Neural progenitor cell (in vitro differentiated cells): ENCODE measurements around the gene C2CD3. TPM values are rescaled to one million over a fixed set of nuclear protein-coding genes. Genes with fewer than 3 reads are reported as not detected.

Experiments used
- DNase-seq: peaks from one replicate; pipeline ENCODE4 v3.0.0-alpha.2; 2016; ENCODE audit warnings: low spot score
- H2AFZ ChIP-seq: fragments of 200-600 bp; sonication (generic); replicated peaks from 2 replicates; pipeline ENCODE4 v1.6.1; 2016; ENCODE audit warnings: antibody characterized with exemption
- H3F3A ChIP-seq: fragments of 200-600 bp; sonication (generic); 2 replicates; pipeline ENCODE4 v1.6.1; 2016; ENCODE audit warnings: antibody characterized with exemption, low read depth
- H3K27ac ChIP-seq: fragments of 200-600 bp; sonication (generic); 2 replicates; pipeline ENCODE4 v1.5.1; 2016; ENCODE audit warnings: mild to moderate bottlenecking
- H3K27me3 ChIP-seq: fragments of 200-600 bp; sonication (generic); 2 replicates; pipeline ENCODE4 v1.6.1; 2016; ENCODE audit warnings: mild to moderate bottlenecking, moderate library complexity
- H3K36me3 ChIP-seq: fragments of 200-600 bp; sonication (generic); 2 replicates; pipeline ENCODE4 v1.5.1; 2016
- H3K4me1 ChIP-seq: fragments of 200-600 bp; sonication (generic); 2 replicates; pipeline ENCODE4 v1.6.1; 2016; ENCODE audit warnings: mixed run types
- H3K4me2 ChIP-seq: fragments of 200-600 bp; sonication (generic); 2 replicates; pipeline ENCODE4 v1.6.1; 2016
- H3K4me3 ChIP-seq: fragments of 200-600 bp; sonication (generic); 2 replicates; pipeline ENCODE4 v1.5.1; 2016
- H3K79me2 ChIP-seq: fragments of 200-600 bp; sonication (generic); 2 replicates; pipeline ENCODE4 v1.6.1; 2016; ENCODE audit warnings: low read depth
- H3K9ac ChIP-seq: fragments of 200-600 bp; sonication (generic); 2 replicates; pipeline ENCODE4 v1.6.1; 2016
- H3K9me3 ChIP-seq: fragments of 200-600 bp; sonication (generic); 2 replicates; pipeline ENCODE4 v1.5.1; 2016; ENCODE audit warnings: low read depth
- H4K20me1 ChIP-seq: fragments of 200-600 bp; sonication (generic); 2 replicates; pipeline ENCODE4 v1.6.1; 2016; ENCODE audit warnings: low read depth
- H3K27ac Mint-ChIP-seq: 3 replicates; pipeline ENCODE4 v1.8.0; 2021; ENCODE audit warnings: mixed read lengths
- H3K27me3 Mint-ChIP-seq: 2 replicates; pipeline ENCODE4 v1.8.0; 2022; ENCODE audit warnings: low read depth, mild to moderate bottlenecking, inconsistent platforms, moderate library complexity, mixed read lengths; ENCODE audit not compliant: insufficient read depth
- H3K36me3 Mint-ChIP-seq: 3 replicates; pipeline ENCODE4 v1.8.0; 2021; ENCODE audit warnings: mixed read lengths
- H3K4me1 Mint-ChIP-seq: 3 replicates; pipeline ENCODE4 v1.8.0; 2021; ENCODE audit warnings: mixed read lengths
- H3K4me3 Mint-ChIP-seq: 3 replicates; pipeline ENCODE4 v1.8.0; 2021; ENCODE audit warnings: mild to moderate bottlenecking, moderate library complexity, mixed read lengths
- H3K9me3 Mint-ChIP-seq: 3 replicates; pipeline ENCODE4 v1.8.0; 2020; ENCODE audit warnings: mixed read lengths
- CTCF ChIP-seq: fragments of 200-600 bp; sonication (generic); IDR thresholded peaks from 2 replicates; pipeline ENCODE4 v1.5.1; 2017; ENCODE audit warnings: antibody characterized with exemption, mild to moderate bottlenecking
- EZH2 ChIP-seq: fragments of 200-600 bp; sonication (generic); IDR thresholded peaks from 2 replicates; pipeline ENCODE4 v1.6.1; 2017; ENCODE audit warnings: antibody characterized with exemption, mild to moderate bottlenecking, moderate library complexity
- EZH2phosphoT487 ChIP-seq: fragments of 200-600 bp; sonication (generic); IDR thresholded peaks from 2 replicates; pipeline ENCODE4 v1.6.1; 2017; ENCODE audit warnings: antibody characterized with exemption
- total RNA-seq: library from RNA; depleted of rRNA; stranded (reverse); fragments of >200 nt; gene quantifications from 2 replicates; pipeline ENCODE4 v1.2.3, GENCODE V29; 2015; ENCODE audit warnings: low replicate concordance

Gene C2CD3
- total RNA-seq, 1 donor from 2014 or later = 19.6 TPM

- H3K4me3 Mint-ChIP-seq = no peak overlapping the region
- H3K36me3 ChIP-seq = no peaks in the 10 kb centered on the region
- TF ChIP-seq EZH2 (no peak), EZH2phosphoT487 (no peak), CTCF (no peak)
- no peaks in the 10 kb centered on the region for H3K9me3 Mint-ChIP-seq
- H3K27me3 Mint-ChIP-seq = peaks cover 9% of the 10 kb centered on the region
- DNase-seq = no peak
- H2AFZ ChIP-seq = no peak overlapping the region
- H3K4me1 Mint-ChIP-seq = peaks cover 2% of the 10 kb centered on the region
- no peaks in the 10 kb centered on the region for H3K27me3 ChIP-seq
- no peaks in the 10 kb centered on the region for H4K20me1 ChIP-seq
- no peaks in the 10 kb centered on the region for H3K9me3 ChIP-seq
- no peak overlapping the region for H3K4me2 ChIP-seq
- H3F3A ChIP-seq = no peaks in the 10 kb centered on the region
- H3K9ac ChIP-seq = no peak overlapping the region
- H3K79me2 ChIP-seq = no peaks in the 10 kb centered on the region
- no peaks in the 10 kb centered on the region for H3K4me1 ChIP-seq
- no peak overlapping the region for H3K4me3 ChIP-seq
- no peak overlapping the region for H3K27ac ChIP-seq
- peaks cover 18% of the 10 kb centered on the region for H3K36me3 Mint-ChIP-seq
- H3K27ac Mint-ChIP-seq = peak overlapping the region; percentile 14
These were observed 159.3 kb downstream of the C2CD3 start for GRCh38 chr11:74011360-74012073.

GRCh38 chr11:74010306-74011300 is 160.2 kb downstream of the C2CD3 start:
- H3K4me3 ChIP-seq = no peak overlapping the region
- TF ChIP-seq EZH2 = no peak
- TF ChIP-seq EZH2phosphoT487 = no peak
- no peak for TF ChIP-seq CTCF
- no peaks in the 10 kb centered on the region for H3K4me1 ChIP-seq
- Mint-ChIP-seq H3K4me3 (no peak overlapping the region), H3K9me3 (no peaks in the 10 kb centered on the region), H3K4me1 (peaks cover 2% of the 10 kb centered on the region), H3K27me3 (peaks cover 5% of the 10 kb centered on the region), H3K36me3 (peaks cover 13% of the 10 kb centered on the region), H3K27ac (peak overlapping the region; percentile 25)
- no peaks in the 10 kb centered on the region for H3K9me3 ChIP-seq
- H3K9ac ChIP-seq = no peak overlapping the region
- no peaks in the 10 kb centered on the region for H3K36me3 ChIP-seq
- no peak overlapping the region for H3K4me2 ChIP-seq
- H3K27me3 ChIP-seq = no peaks in the 10 kb centered on the region
- no peaks in the 10 kb centered on the region for H4K20me1 ChIP-seq
- no peak for DNase-seq
- H3K27ac ChIP-seq = no peak overlapping the region
- H3K79me2 ChIP-seq = no peaks in the 10 kb centered on the region
- no peak overlapping the region for H2AFZ ChIP-seq
- no peaks in the 10 kb centered on the region for H3F3A ChIP-seq

DNA sequence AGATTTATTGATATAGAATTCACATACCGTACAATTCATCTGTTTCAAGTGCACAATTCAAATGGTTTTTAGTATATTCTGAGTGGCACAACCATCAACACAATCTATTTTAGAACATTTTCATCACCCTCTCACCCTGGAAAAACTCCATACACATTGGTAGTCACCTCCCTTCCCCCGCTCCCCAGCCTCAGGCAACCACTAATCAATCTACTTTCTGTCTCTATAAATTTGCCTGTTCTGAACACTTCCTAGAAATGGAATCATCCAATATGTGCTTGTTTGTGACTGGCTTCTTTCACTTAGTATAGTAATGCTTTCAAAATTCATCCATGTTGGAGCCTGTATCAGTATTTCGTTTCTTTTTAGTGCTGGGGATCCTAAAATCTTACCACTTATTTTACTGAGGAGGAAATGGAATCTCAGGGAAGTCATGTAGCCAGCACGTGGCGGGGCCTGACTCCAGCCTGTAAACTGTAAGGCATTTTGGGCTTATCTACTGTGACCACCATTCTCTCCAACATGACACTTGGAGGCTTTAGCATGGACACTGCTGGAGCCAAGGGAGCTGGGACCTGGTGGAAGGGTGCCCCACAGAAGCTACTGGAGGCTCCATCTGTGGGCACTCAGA is 161.0 kb downstream of the C2CD3 start:
- Mint-ChIP-seq H3K9me3 (no peaks in the 10 kb centered on the region), H3K36me3 (peaks cover 9% of the 10 kb centered on the region), H3K27ac (no peak overlapping the region), H3K4me3 (no peak overlapping the region), H3K4me1 (peaks cover 2% of the 10 kb centered on the region), H3K27me3 (peaks cover 4% of the 10 kb centered on the region)
- Histone ChIP-seq H3K4me2 (no peak overlapping the region), H3K9ac (no peak overlapping the region), H3K79me2 (no peaks in the 10 kb centered on the region), H3K4me1 (no peaks in the 10 kb centered on the region), H3K27me3 (no peaks in the 10 kb centered on the region), H3K4me3 (no peak overlapping the region), H3K27ac (no peak overlapping the region), H4K20me1 (no peaks in the 10 kb centered on the region), H3K9me3 (no peaks in the 10 kb centered on the region), H3K36me3 (no peaks in the 10 kb centered on the region), H3F3A (no peaks in the 10 kb centered on the region), H2AFZ (no peak overlapping the region)
- TF ChIP-seq CTCF (no peak), EZH2phosphoT487 (no peak), EZH2 (no peak)
- no peak for DNase-seq
